HEK293T (cell line): ENCODE measurements around the gene ATP2B2.

Experiments
- CTCF ChIA-PET: fragments of 350-600 bp; formaldehyde crosslinking; extraction: SDS; loops from one replicate; lab custom pipeline; 2021; ENCODE audit warnings: antibody characterized with exemption, inconsistent platforms; lab: Yijun Ruan, JAX
- POLR2A ChIA-PET: fragments of 350-600 bp; formaldehyde crosslinking; extraction: SDS; loops from one replicate; lab custom pipeline; 2020; ENCODE audit warnings: antibody characterized with exemption, inconsistent platforms; lab: Yijun Ruan, JAX
- DNase-seq: peaks from one replicate; pipeline ENCODE4 v3.0.0; 2012; ENCODE audit warnings: mixed read lengths; ENCODE audit errors: extremely low spot score
- ARNT ChIP-seq: fragments of 450-650 bp; IDR thresholded peaks from 2 replicates; pipeline ENCODE4 v1.6.1; 2017; ENCODE audit warnings: mild to moderate bottlenecking
- BHLHE40 ChIP-seq: fragments of 450-650 bp; IDR thresholded peaks from 2 replicates; pipeline ENCODE4 v1.6.1; 2016; ENCODE audit warnings: mild to moderate bottlenecking, moderate library complexity, borderline replicate concordance
- CTBP1 ChIP-seq: fragments of 450-650 bp; IDR thresholded peaks from 2 replicates; pipeline ENCODE4 v1.6.1; 2016; ENCODE audit warnings: borderline replicate concordance
- ELF4 ChIP-seq: fragments of 450-650 bp; IDR thresholded peaks from 2 replicates; pipeline ENCODE4 v1.6.1; 2017; ENCODE audit warnings: antibody characterized with exemption
- FOXA1 ChIP-seq: fragments of 450-650 bp; IDR thresholded peaks from 2 replicates; pipeline ENCODE4 v1.6.1; 2016; ENCODE audit warnings: mild to moderate bottlenecking
- FOXK2 ChIP-seq: fragments of 450-650 bp; IDR thresholded peaks from 2 replicates; pipeline ENCODE4 v1.6.1; 2016; ENCODE audit warnings: mild to moderate bottlenecking
- FOXM1 ChIP-seq: fragments of 450-650 bp; IDR thresholded peaks from 2 replicates; pipeline ENCODE4 v1.6.1; 2017; ENCODE audit warnings: mild to moderate bottlenecking, borderline replicate concordance
- HDGF ChIP-seq: fragments of 450-650 bp; IDR thresholded peaks from 2 replicates; pipeline ENCODE4 v1.6.1; 2017; ENCODE audit warnings: antibody characterized with exemption, borderline replicate concordance
- L3MBTL2 ChIP-seq: fragments of 450-650 bp; conservative IDR thresholded peaks from 2 replicates; pipeline ENCODE4 v1.6.1; 2016; ENCODE audit warnings: mild to moderate bottlenecking
- LEF1 ChIP-seq: fragments of 450-650 bp; IDR thresholded peaks from 2 replicates; pipeline ENCODE4 v1.6.1; 2017; ENCODE audit warnings: mild to moderate bottlenecking, borderline replicate concordance
- NFRKB ChIP-seq: fragments of 450-650 bp; IDR thresholded peaks from 2 replicates; pipeline ENCODE4 v1.6.1; 2016; ENCODE audit warnings: mild to moderate bottlenecking, moderate library complexity
- PKNOX1 ChIP-seq: fragments of 450-650 bp; IDR thresholded peaks from 2 replicates; pipeline ENCODE4 v1.6.1; 2016
- SP1 ChIP-seq: fragments of 450-650 bp; IDR thresholded peaks from 2 replicates; pipeline ENCODE4 v1.6.1; 2017
- SUZ12 ChIP-seq: fragments of 450-650 bp; IDR thresholded peaks from 2 replicates; pipeline ENCODE4 v1.6.1; 2016; ENCODE audit warnings: mild to moderate bottlenecking
- TARDBP ChIP-seq: fragments of 450-650 bp; IDR thresholded peaks from 2 replicates; pipeline ENCODE4 v1.6.1; 2016
- ZNF384 ChIP-seq: fragments of 450-650 bp; IDR thresholded peaks from 2 replicates; pipeline ENCODE4 v1.6.1; 2016

The ATP2B2 gene

GRCh38 chr3:10511809-10512494 lies 6.6 kb upstream of the ATP2B2 start:
- TF ChIP-seq L3MBTL2 (no peak), ELF4 (no peak), BHLHE40 (no peak), PKNOX1 (no peak), ZNF384 (no peak), HDGF (no peak), LEF1 (no peak)
- DNase-seq, result no peak
- ChIA-PET POLR2A (no interaction called here), CTCF (interaction anchor here (0.6 kb wide), 1 partner anchor 42 kb away, joined by 4 read pairs; no protein-coding TSS in a partner anchor)

- DNase-seq, result no peak
- POLR2A ChIA-PET, result no interaction called here
- TF ChIP-seq SP1, result no peak
- no peak for TF ChIP-seq ARNT
- no peak for TF ChIP-seq FOXM1
- no peak for TF ChIP-seq TARDBP
- no peak for TF ChIP-seq ZNF384
- TF ChIP-seq NFRKB, result no peak
- no peak for TF ChIP-seq ELF4
- no peak for TF ChIP-seq HDGF
- no peak for TF ChIP-seq PKNOX1
- no peak for TF ChIP-seq FOXA1
- TF ChIP-seq LEF1, result no peak
- CTCF ChIA-PET, result interaction anchor here (0.6 kb wide), 1 partner anchor 15 kb away, joined by 4 read pairs; no protein-coding TSS in a partner anchor
Observed at GRCh38 chr3:10510743-10511432, 5.5 kb upstream of the ATP2B2 start.

- TF ChIP-seq FOXM1, result no peak
- TF ChIP-seq ZNF384, result no peak
- no peak for TF ChIP-seq TARDBP
- no peak for TF ChIP-seq FOXA1
- TF ChIP-seq NFRKB, result no peak
- TF ChIP-seq PKNOX1, result no peak
- no peak for TF ChIP-seq SP1
- TF ChIP-seq L3MBTL2, result no peak
- no peak for TF ChIP-seq ARNT
- TF ChIP-seq HDGF, result no peak
- TF ChIP-seq LEF1, result no peak
- no peak for TF ChIP-seq CTBP1
- TF ChIP-seq ELF4, result no peak
- no peak for TF ChIP-seq BHLHE40
- ChIA-PET POLR2A (no interaction called here), CTCF (no interaction called here)
- no peak for DNase-seq
Observed at GRCh38 chr3:10510086-10510742, 4.8 kb upstream of the ATP2B2 start.

- no peak for TF ChIP-seq ARNT
- no peak for TF ChIP-seq BHLHE40
- TF ChIP-seq FOXK2, result no peak
- no peak for TF ChIP-seq FOXM1
- no peak for TF ChIP-seq LEF1
- no peak for TF ChIP-seq L3MBTL2
- TF ChIP-seq CTBP1, result no peak
- TF ChIP-seq SUZ12, result no peak
- no peak for TF ChIP-seq NFRKB
- no peak for TF ChIP-seq HDGF
- TF ChIP-seq SP1, result no peak
- TF ChIP-seq PKNOX1, result no peak
- TF ChIP-seq ZNF384, result no peak
- no peak for TF ChIP-seq FOXA1
- TF ChIP-seq TARDBP, result no peak
- no peak for TF ChIP-seq ELF4
- POLR2A ChIA-PET, result no interaction called here
- CTCF ChIA-PET, result no interaction called here
- DNase-seq, result no peak
Observed at GRCh38 chr3:10509325-10509724, 3.9 kb upstream of the ATP2B2 start.

GRCh38 chr3:10508619-10509260 lies 3.4 kb upstream of the ATP2B2 start:
- CTCF ChIA-PET, result no interaction called here

More at GRCh38 chr3:10508619-10509260, 3.4 kb upstream of the ATP2B2 start:
- POLR2A ChIA-PET, result no interaction called here
- TF ChIP-seq ELF4, result no peak
- TF ChIP-seq L3MBTL2, result no peak
- TF ChIP-seq SUZ12, result no peak
- TF ChIP-seq HDGF, result no peak
- TF ChIP-seq FOXM1, result no peak
- no peak for DNase-seq
